ENCODE results near the gene WIPF2. TPM values are rescaled to one million over a fixed set of nuclear protein-coding genes. Genes with fewer than 3 reads are reported as not detected.

WIPF2 gene
- polyA plus RNA-seq, 12 donors, result 12.7 to 73.8 (median 16.8) TPM

GRCh38 chr17:40325156-40326013, 106.3 kb downstream of the WIPF2 start:
- no peak for DNase-seq

DNA sequence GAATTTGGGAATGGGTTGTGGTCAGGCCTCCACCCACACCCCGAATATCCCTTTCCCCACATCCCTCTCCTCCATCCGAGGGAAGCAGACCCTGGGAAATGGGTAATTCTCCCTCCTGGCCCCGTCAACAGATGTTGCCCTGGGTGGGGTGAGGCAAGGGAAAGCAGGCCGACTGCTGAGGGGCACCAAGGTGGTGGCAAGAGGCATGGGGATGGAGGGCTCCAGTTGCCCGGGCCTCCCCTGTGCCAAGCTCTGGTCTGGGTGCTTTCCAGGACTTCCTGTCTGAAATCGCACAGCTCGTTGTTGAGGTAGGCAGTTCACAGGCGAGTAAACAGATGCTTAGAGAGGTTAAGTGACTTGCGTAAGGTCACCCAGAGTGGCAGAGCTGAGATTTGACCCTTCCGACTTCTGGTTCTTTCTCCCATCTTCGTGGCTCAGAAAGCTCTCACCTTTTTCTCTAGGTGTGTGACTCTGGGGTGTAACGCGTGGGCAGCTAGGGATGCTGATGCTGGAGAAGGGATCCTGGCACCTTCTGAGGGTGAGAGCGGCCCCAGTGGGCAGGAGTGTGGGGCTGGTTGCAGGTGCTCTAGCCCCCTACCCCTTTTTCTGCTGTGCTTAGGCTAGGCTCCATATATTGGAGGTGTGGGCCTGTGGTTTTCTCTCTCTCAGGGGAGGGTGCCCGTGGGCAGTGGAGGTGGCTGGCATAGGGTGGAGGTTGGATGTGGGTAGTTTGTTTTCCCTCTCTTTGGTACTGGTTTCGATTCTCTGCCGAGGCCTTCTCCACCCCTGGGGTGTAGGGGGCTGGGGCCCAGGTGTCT, 107.1 kb downstream of the WIPF2 start:
- no peak for DNase-seq

- no peak for DNase-seq
Observed at GRCh38 chr17:40326832-40327199, 107.7 kb downstream of the WIPF2 start.

DNA sequence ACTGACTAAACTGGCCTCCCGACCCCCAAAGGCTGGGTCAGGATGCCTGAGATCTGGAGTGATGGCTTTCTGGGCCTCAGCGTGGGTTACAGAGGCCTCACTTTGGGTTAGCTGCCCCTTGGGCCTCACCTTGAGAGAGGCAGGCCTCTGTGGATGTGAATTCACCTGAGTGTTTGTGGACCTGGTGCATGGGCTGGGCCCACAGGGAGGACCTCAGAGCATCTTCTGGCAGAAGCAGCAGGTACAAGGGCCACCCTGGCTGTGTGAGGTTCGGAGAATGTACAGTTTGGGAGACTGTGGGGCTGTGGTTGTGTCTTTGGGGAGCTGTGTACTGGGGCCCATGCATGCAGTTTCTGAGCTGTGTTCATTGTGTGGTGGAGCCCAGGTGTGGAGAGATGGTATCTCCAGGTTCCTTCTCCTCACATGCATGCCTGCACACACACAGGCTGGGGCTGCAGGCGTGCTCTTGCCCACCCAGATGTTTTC, 108.2 kb downstream of the WIPF2 start:
- no peak for DNase-seq

- DNase-seq, result no peak
Observed at GRCh38 chr17:40327735-40328385, 108.8 kb downstream of the WIPF2 start.

DNA sequence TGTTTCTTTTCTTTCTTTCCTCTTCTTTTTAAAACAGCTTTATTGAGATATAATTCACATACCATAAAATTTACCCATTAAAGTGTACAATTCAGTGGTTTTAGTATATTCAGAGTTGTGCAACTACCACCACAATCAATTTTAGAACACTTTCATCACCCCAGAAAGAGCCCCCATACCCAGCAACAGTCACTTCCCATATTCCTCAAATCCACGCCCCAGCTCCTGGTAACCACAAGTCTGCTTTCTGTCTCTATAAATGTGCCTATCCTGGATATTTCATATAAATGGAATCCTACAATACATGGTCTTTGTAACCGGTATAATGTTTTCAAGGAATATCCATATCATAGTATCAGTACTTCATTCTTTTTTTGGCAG, 109.3 kb downstream of the WIPF2 start:
- DNase-seq, result no peak

DNA sequence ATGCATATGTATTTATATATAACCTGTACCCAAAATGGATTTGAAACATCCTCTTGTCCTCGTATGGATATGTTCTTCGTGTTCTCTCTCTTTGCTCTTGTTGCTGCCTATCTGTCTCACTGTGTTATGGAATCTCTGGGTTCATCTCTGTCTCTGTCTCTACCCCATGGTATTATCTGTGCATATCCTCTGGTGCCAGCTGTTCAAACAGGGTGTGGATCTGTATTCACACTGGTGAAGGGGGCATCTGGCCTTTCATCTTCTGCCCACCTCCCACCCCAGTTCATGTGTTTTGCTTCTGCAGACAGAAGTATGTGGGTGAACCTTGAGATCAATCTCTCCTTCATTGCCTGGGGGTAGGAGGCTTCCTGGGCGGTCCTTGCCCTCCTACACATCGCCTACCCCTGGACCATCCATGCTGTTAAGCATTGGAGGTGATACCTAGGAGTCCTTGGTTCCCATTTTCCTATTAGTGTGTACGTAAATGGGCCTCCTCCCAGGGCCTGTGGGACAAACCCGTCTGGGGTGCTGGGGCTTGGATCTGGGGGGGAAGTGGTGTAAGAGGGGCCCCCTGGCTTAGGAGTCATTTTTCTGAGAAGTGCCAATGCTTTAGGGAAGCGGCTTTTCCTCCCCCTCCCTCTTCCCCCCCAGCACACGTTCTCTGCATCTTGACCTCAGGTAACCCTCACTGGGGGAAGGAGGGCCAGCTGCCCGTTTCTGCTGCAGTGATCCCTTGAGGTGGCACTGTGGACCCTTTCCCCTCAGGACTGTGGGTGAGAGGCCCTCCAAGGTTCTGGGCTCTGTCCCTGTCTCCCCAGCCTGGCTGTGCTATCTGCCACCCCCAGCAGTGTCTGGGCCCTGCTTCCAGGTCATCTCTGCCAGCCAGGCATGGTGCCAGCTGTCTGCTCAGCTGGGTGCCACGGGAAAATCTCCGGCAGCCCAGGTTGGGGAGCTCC, 111.0 kb downstream of the WIPF2 start:
- DNase-seq, result no peak

- no peak for DNase-seq
Observed at GRCh38 chr17:40330850-40331470, 111.9 kb downstream of the WIPF2 start.

DNA sequence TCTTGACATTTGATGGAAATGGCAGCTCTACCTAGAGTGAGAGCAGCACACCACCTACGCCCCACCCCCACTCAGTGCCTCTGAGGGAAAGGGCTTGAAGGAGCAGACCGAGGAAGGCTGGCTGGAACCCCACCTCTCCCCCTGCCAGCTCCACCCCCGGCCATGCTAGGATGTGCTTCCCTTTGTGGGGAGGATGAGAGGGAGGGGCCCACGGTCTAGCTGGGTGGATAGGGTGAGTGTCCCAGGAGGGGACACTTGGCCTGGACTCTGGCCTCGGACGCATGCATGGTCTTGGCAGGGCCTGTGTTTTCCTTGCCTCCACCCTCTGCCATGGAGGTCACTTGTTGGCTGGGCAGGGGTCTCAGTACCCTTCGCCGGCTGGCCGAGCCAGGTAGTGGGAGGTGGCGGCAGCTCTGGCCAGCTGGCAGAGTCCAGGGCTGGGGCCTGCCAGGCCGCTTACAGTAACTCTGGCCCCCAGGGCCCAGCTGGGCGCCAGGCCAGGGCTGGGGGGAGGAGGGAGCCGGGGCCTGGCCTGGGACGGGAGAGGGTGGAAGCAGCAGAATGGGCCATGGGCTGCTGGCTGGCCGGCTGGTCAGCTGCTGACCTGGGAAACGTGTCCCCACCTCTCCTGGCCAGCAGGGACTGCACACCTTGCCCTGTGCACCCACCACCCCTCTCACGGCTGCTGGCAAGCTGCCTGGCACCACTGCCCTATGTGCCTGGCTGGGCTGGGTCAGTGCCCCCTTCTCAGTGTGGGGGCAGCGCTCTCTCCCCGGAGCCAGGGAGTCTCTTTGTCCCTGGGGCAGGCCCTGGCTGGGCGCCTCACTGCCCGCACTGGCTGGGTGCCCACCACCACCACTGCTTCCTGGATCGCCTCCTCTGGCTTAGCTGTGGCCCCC, 112.9 kb downstream of the WIPF2 start:
- DNase-seq, result peak; percentile 92

Other genes with a start within 250 kb of the WIPF2 start
- gene PSMD3, start 238.5 kb upstream of the WIPF2 start, polyA plus RNA-seq (ENCODE audit: insufficient read length in 12 of 12), result 100 to 1,000 TPM in 1 of 12 donors, 10 to 100 TPM in 10, not detected in 1; 59.7 to 102 (median 83.6) TPM
- gene CSF3, start 203.9 kb upstream of the WIPF2 start, polyA plus RNA-seq (ENCODE audit: insufficient read length in 12 of 12), result under 1 TPM in 6 of 12 donors, not detected in 6; 0.15 to 0.28 (median 0.23) TPM
- 100 to 1,000 TPM in 1 of 12 donors, 10 to 100 TPM in 10, not detected in 1; 52.6 to 127 (median 70.7) TPM for gene MED24, start 164.9 kb upstream of the WIPF2 start, polyA plus RNA-seq (ENCODE audit: insufficient read length in 12 of 12)
- 10 to 100 TPM in 11 of 12 donors, not detected in 1; 50.5 to 83.8 (median 63.6) TPM for gene THRA, start 156.3 kb upstream of the WIPF2 start, polyA plus RNA-seq (ENCODE audit: insufficient read length in 12 of 12)
- 10 to 100 TPM in 1 of 12 donors, 1 to 10 TPM in 9, not detected in 2; 1.7 to 12.3 (median 3.4) TPM for gene NR1D1, start 118.7 kb upstream of the WIPF2 start, polyA plus RNA-seq (ENCODE audit: insufficient read length in 12 of 12)
- gene MSL1, start 97.3 kb upstream of the WIPF2 start, polyA plus RNA-seq (ENCODE audit: insufficient read length in 12 of 12), result 100 to 1,000 TPM in 10 of 12 donors, 10 to 100 TPM in 1, not detected in 1; 95.6 to 172 (median 129) TPM
- 100 to 1,000 TPM in 1 of 12 donors, 10 to 100 TPM in 10, not detected in 1; 54.5 to 130 (median 62.1) TPM for gene CASC3, start 78.8 kb upstream of the WIPF2 start, polyA plus RNA-seq (ENCODE audit: insufficient read length in 12 of 12)
- gene RAPGEFL1, start 41.8 kb upstream of the WIPF2 start, polyA plus RNA-seq (ENCODE audit: insufficient read length in 12 of 12), result 10 to 100 TPM in 5 of 12 donors, 1 to 10 TPM in 6, not detected in 1; 4.4 to 25.8 (median 8.0) TPM
- gene CDC6, start 68.6 kb downstream of the WIPF2 start, polyA plus RNA-seq (ENCODE audit: insufficient read length in 12 of 12), result 10 to 100 TPM in 7 of 12 donors, 1 to 10 TPM in 4, not detected in 1; 7.5 to 17.4 (median 12.3) TPM
- gene RARA, start 89.9 kb downstream of the WIPF2 start, polyA plus RNA-seq (ENCODE audit: insufficient read length in 12 of 12), result 10 to 100 TPM in 11 of 12 donors, not detected in 1; 43.8 to 85.4 (median 55.1) TPM
- under 1 TPM in 1 of 12 donors, not detected in 11; 0.26 TPM for gene GJD3, start 145.4 kb downstream of the WIPF2 start, polyA plus RNA-seq (ENCODE audit: insufficient read length in 12 of 12)
- gene TOP2A, start 198.6 kb downstream of the WIPF2 start, polyA plus RNA-seq (ENCODE audit: insufficient read length in 12 of 12), result 100 to 1,000 TPM in 4 of 12 donors, 10 to 100 TPM in 8; 42.0 to 251 (median 81.6) TPM
- gene IGFBP4, start 224.1 kb downstream of the WIPF2 start, polyA plus RNA-seq (ENCODE audit: insufficient read length in 12 of 12), result 100 to 1,000 TPM in 11 of 12 donors, not detected in 1; 182 to 333 (median 234) TPM